Measurements from ENCODE around the gene HEMGN.

GRCh38 chr9:97911970-97912369 is 26.0 kb downstream of the HEMGN start:
- TF ChIP-seq POLR2A (IDR thresholded peaks at IDR 0.05) (no peak), POLR2AphosphoS5 (IDR thresholded peaks at IDR 0.05) (no peak), CTCF (IDR thresholded peaks at IDR 0.05) (no peak)
